Measurements from ENCODE around the gene ZNF417.

DNA sequence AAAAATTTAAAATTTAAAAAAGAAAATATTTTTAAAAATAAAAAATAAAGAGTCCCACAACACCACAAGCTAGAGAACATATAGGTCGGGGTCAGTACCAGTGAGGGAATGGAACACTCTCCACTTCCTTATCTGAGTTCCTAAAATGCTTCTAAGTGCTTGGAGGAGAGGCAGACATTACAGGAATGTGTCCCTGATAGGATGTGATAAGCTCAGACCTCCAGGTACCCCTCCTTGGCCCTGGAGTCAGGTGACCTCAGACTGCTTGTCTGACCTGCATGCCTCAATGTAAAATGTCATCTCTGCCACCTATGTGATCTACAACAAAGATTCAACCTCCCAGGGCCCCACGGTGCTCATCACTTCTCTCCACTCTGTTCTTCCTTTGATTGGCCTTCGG lies 30.3 kb downstream of the ZNF417 start:
- TF ChIP-seq, protein P1, sequence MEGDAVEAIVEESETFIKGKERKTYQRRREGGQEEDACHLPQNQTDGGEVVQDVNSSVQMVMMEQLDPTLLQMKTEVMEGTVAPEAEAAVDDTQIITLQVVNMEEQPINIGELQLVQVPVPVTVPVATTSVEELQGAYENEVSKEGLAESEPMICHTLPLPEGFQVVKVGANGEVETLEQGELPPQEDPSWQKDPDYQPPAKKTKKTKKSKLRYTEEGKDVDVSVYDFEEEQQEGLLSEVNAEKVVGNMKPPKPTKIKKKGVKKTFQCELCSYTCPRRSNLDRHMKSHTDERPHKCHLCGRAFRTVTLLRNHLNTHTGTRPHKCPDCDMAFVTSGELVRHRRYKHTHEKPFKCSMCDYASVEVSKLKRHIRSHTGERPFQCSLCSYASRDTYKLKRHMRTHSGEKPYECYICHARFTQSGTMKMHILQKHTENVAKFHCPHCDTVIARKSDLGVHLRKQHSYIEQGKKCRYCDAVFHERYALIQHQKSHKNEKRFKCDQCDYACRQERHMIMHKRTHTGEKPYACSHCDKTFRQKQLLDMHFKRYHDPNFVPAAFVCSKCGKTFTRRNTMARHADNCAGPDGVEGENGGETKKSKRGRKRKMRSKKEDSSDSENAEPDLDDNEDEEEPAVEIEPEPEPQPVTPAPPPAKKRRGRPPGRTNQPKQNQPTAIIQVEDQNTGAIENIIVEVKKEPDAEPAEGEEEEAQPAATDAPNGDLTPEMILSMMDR (IDR thresholded peaks at IDR 0.05) = no peak
- TF ChIP-seq POLR2A (IDR thresholded peaks at IDR 0.05) = no peak

All from suprapubic skin (tissue), 3 donors.